HG02981 (cell line): ENCODE measurements around the gene TBC1D16.
"Not testable (repeated sequence)": the region's sequence is repeated elsewhere in the genome, so short reads cannot be mapped to it uniquely, and the experiment has no call there.

Experiments
- ATAC-seq: cut with Tn5 transposase; IDR thresholded peaks from one replicate; pipeline ENCODE4 v1.9.1; 2021; ENCODE audit warnings: mild to moderate bottlenecking, moderate library complexity; ENCODE audit not compliant: unreplicated experiment

The TBC1D16 gene

DNA sequence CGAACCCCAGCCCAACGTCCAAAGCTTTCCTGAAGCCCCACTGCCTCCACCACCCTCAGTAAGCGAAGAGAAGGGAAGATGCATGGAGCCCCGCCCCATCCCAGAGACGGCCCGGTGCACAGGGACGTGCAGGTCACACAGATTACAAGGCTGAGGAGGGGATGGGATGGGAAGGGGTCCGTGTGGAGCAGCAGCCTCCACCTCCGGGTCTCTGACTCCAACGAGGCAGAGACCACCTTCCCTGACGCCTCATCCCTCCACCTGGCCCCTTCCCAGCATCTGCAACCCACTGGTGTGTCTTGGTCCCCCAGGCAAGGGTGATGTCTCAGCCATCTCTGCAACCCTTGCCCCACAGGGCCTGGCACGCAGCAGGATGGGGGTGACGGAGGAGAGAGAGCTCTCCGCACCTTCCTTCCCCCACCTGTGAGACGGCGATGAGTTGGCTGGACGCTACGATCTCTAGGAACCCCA, 58.5 kb downstream of the TBC1D16 start:
- no peak for ATAC-seq

DNA sequence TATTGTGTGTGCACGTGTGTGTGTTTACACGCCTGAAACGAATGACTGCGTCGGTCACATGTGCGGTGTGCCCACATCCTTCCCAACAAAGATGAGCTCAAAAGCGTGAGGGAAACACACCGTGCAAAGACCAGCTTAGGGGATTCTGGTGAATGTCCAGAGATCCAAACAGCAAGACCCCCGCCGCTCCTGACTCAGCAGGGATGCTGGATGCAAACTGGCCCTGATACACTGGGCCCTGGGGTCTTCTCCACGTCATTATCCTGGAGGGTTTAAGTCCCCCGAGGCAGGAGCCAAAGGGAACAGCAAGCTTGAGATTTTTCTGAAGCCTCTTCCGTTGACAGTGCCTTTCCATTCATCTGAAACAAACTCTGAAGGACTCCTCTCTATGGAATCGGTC, 59.2 kb downstream of the TBC1D16 start:
- no peak for ATAC-seq

DNA sequence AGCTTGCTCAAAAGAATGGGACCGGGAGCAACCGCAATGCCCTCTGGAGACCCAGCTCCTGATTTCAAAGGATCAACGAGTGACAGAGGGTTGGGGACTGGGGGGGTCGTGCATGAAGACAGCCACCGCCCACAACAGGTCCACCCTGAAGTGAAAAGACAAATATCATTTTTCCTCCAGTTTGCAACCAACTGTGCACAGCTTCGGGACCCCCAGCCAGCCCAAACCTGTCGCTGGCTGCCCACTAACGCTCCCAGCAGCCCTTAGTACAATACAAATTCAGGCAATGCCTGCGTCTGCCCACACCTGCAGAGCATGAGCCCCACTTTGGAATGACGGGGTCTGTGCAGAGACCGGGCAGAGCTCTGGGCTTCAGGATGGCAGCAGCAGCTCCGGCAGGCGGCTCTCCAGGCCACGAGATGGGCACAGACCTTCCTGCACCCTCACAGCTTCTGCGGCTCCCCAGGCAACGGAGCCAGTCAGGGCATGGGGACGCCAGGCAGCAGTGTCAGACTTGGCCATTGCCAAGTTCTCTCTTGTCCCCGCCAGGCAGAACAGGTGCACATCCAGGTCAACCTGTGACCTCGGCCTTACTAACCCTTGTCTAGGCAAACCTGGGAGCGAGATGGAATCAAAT, 60.1 kb downstream of the TBC1D16 start:
- ATAC-seq: no peak

DNA sequence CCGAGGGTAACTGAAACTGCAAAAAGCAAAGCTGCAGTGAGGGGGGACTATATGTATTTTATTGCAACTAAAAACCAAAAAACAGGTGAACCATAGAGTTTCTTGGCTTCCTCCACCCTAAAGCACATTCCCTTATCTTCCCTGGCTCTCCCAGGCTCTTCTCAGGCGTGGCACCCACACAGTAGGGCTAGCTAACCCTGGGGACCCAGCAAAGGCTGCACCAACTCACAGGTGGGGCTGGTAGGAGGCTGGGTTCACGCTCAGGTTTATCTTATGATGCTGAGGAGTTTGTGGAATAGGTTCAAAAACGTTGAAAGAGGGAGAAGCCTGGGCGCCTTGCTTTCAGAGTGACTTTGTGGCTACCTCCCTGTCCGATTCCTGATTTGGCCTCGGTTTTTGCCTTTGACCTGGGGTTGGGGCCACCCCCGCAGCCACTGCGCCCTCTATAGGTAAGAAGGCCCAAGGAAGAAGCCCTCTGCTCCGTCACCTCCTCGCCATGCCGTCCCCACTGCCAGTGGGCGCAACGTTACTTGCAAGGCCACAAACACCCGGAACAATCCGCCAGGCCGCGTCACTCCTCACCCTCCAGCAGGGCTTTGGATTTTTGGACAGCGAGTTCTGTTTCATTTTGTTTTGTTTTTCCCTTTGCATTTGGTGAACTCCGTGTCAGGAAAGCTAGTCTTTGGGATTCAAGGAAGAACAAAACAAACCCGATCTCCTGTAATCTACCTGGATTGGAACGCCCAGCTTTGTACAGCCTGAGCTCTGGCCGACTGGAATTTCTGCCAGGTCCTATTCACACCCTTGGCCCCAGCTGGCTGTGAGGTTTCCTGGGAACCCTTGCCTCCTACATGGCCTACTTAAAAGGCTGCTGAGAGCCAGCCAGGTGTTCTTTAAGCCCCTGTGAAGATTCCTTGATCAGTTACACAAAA, 60.8 kb downstream of the TBC1D16 start:
- no peak for ATAC-seq

DNA sequence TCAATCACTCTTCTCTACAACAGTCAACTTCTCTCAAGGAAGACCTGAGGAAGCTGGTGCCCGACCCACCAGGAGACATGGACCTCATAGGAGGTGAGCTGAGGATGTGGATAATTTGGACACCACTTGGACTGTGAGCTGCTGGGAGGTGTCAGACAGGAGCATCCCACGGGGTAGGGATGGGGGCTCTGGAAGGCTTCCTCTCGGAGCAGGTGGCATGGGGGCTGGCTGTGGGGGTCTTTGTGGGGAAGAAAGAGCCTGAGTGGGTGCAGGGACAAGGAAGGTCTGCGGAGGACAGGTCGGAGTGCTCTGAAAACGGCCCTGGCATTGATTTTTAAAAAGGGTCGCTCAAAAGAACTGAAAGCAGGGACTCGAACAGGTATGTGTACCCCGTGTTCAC, 64.0 kb downstream of the TBC1D16 start:
- ATAC-seq: no peak

DNA sequence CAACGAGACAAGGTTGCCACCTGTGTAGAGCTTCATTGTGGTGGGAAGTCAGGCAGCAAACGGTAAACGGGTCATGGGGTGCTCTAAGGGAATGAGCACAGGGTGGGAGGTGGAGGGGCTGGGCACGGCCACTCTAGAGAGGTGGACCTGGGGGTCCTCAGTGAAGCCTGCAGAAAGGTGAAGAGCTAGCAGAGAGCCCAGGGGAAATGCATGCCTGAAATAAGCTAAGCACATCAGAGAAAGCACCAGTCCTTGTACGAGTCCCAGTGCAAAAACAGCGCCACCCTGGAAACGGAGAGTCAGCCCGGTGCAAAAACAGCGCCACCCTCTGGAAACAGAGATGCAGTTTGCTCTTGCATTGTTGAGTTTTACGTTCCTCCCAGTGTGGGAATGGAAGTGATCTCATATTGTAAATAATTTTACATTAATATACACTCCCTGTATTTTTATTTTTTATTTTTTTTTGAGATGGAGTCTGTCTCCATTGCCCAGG, 65.0 kb downstream of the TBC1D16 start:
- no peak for ATAC-seq

DNA sequence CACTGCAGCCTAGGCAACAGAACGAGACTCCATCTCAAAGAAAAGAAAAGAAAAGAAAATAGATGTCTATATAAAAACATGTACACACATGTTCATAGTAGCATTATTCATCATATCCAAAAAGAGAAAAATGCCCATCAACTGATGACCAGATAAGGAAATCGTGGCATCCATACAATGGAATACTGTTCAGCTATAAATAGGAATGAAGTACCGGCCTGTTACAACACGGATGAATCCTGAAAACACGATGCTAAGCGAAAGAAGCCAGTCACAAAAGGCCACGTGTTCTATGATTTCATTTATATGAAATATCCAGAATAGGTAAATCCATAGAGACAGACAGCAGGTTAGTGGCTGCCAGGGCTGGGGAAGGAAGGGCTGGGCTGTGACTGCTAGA, 65.8 kb downstream of the TBC1D16 start:
- ATAC-seq: no peak

DNA sequence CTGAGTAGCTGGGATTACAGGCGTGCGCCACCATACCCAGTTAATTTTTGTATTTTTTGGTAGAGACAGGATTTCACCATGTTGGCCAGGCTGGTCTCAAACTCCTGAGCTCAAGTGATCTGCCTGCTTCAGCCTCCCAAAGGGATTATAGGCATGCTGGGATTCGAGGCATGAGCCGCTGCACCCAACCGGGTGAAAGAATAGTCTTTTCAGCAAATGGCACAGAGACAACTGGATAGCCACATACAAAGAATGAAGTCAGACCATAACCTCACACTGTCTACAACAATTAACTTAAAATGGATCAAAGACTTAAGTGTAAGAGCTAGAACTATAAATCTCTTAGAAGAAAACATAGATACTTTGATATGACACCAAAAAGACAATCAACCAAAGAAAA, 67.6 kb downstream of the TBC1D16 start:
- ATAC-seq: no peak

DNA sequence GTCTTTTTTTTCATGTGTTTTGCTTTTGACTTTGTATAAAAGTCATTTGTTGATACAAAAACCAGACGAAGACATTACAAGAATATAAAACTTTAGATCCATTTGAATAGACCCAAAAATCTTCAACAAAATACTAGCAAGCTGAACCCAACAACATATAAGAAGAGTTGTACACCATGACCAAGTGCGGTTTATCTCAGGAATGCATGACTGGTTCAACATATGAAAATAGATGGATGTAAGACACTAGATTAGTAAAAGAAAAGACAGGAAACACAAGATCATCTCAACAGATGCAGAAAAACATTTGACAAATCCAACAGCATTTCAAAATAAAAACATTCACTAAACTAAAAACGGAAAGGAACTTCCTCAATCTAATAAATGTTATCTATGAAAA, 69.0 kb downstream of the TBC1D16 start:
- ATAC-seq: no peak

DNA sequence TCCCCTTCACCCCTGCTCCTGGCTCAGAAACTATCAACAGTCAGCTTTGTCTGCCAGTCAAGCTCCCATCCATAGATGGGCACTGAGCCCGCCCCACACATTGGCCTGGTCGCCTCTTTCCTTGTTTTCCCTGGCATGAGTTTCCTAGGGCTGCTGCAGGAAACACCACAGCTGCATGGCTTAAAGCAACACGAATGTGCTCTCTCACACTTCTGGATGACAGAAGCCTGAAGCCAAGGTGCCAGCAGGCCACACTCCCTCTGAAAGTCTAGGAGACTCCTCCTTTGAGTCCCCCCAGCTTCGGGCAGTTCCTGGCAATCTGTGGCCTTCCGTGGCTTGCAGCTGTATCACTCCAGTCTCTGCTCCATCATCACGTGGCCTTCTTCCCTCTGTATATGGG, 69.9 kb downstream of the TBC1D16 start:
- ATAC-seq: no peak

DNA sequence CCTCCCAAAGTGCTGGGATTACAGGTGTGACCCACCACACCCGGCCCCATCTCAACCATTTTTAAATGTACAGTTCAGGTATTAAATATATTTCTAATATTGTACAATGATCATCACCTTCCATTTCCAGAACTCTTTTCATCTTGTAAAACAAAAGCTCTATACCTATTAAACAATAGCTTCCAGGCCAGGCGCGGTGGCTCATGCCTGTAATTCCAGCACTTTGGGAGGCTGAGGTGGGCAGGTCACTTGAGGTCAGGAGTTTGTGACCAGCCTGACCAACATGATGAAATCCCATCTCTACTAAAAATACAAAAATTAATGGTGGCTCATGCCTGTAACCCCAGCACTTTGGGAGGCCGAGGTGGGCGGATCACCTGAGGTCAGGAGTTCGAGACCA, 73.2 kb downstream of the TBC1D16 start:
- ATAC-seq: not testable (repeated sequence)

DNA sequence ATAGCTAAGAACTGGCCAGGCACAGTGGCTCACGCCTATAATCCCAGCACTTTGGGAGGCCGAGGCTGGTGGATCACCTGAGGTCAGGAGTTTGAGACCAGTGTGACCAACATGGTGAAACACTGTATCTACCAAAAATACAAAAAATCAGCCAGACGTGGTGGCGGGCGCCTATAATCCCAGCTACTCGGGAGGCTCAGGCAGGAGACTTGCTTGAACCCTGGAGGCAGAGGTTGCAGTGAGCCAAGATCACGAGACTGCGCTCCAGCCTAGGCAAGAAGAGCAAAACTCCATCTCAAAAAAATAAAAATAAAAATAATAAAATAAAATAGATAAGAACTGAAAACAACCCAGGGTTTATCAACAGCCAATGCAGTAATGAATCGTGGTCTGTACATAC, 74.1 kb downstream of the TBC1D16 start:
- not testable (repeated sequence) for ATAC-seq

DNA sequence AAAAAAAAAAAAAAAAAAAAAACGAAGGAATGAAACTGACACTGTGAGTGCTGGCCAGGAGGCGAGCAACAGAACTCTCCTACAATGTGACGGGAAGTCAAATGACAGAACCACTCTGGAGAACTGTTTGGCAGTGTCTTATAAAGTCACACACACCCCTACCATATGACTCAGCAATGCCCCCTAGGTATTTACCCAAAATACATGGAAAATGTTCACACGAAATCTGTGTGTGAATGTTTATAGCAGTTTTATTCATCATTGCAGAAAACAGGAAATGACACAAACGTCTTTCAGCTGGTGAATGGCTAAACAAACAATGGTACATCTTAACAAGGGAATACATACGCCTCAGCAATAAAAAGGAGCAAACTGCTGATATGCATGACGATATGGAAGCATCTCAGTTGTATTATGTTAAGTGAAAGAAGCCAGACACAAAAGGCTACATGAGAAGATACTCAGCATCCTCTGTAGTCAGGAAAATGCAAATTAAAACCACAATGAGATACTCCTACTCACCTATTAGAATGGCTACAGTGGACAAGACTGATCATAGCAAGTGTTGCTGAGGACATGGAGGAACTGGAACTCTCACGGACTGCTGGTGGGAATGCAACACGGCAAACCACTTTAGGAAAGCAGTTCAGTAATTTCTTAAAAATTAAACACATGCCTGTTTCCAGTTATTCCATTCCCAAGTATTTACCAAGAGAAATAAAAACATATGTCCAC, 74.7 kb downstream of the TBC1D16 start:
- ATAC-seq: no peak

DNA sequence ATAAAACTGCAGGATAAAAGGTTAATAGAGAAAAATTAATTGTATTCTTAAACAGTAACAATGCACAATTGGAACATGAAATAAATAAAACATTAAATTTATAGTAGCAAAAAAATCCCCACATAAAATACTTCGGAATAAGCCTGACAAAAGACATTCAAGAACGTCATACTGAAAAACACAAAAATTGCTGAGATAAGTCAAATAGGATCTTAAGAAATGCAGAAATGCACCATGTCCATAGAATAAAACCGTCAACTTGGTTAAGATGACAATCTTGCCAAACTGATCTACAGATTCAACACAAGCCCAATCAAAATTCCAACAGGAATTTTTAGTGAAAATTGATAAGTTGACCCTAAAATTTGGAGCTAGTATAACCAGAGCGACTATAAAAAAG, 76.6 kb downstream of the TBC1D16 start:
- no peak for ATAC-seq

DNA sequence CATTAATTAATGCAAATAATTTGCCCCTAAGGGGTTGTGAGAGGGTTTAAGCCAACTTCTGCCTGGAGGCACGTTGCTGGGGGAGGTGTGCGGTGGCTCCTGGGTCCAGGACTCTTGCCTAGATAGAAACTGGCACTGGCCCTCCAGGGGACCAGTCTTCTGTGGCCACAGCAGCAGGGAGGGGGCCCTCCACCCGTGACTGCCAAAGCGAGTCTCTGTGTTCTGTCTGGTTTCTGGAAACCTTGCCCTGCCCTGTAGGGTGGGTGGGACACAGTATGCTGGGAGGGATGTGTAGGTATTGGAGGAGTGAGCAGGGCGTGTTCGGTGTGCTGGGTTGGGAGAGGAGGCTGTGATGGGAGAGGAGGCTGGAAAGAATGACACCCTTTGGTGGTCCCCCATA, 78.8 kb downstream of the TBC1D16 start:
- no peak for ATAC-seq

DNA sequence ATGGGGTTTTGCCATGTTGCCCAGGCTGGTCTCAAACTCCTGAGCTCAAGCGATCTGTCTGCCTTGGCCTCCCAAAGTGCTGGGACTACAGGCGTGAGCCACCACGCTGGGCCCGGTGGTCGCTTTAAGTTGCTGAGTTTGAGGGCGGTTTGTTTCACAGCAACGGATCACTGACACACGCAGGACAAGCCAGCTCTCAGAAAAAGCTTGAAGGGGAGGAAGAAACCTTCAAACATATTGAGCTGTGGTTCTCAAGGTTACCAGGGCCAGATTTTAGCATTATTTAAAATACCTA, 79.3 kb downstream of the TBC1D16 start:
- not testable (repeated sequence) for ATAC-seq

DNA sequence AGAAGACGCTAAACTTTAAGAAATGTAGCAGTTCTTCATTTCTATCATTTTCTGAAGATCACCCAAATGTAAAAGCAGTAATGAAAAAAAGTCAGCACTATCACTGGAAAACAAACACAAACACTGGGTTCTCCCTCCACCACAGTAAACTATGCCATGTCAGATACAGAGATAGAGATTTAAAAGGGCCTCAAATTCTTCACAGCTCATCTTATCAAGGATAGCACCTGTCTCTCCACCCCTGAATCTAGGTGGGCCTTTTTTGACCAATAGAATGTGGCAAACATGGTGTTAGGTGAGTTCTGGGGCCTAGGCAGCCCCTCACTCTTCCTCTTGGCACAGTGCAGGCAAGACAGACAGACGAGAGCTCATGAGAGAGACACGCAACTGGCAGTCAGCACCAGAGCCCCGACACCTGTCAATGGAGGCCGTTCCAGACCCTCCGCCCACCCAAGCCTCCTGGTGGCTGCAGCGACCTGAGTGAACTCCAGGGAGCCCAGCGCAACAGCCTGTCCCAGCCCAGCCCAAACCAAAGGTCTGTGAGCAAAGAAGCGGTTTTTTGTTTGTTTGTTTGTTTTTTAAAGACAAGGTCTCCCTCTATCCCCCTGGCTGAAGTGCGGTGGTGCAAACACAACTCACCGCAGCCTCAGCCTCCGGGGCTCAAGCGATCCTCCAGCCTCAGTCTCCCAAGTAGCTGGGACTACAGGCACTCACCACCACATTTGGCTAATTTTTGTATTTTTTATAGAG, 79.8 kb downstream of the TBC1D16 start:
- ATAC-seq: no peak

DNA sequence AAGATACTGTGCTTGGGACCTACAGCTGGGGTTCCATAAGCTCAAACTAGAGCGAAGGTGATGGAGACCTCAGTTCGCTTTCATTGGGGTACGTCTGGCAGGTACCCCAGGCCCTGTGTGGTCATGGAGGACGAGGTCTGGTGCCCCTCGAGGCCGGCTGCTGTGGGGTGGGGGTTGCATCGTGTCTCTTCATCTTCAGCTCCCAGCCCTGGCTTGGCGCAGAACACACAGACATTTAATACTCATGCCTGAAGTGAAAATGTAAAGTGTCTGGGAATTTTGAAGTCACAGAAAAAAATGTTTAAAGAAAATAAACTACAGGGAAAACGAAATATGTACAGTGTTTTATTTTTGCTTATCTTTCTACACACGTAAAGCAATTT, 80.5 kb downstream of the TBC1D16 start:
- no peak for ATAC-seq

DNA sequence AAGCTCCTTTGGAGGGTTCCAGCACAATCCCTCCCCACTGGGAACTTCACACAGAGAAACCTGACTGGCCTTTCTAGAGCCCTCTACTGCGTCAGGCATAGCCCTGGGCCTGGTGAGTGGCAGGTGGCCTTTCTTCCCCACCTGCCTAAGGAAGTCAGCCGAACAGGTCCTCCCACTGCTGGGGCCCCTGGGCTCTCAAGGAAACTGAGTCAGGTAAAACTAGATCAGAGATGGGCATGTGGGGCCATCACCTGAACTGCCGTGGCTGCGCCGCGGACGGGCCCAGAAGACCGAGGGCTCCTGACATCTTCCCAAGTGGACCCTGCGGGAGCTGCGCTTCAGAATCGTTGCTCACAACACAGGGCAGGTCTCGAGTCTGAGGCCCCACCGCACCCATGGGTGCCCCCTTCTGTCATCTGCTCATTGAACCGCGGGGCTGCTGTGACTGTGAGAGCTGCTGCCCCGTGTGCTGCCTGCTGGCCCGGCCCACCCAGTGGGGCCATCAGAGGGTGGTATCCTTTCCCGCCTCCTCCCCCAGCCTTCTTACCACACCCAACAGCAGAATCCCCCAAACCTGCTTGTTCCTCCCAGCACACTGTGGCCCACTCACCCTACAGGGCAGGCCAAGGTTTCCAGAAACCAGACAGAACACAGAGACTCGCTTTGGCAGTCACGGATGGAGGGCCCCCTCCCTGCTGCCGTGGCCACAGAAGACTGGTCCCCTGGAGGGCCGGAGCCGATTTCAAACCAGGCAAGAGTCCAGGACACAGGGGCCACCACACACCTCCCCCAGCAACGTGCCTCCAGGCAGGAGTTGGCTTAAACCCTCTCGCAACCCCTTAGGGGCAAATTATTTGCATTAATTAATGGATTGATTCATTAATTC, 81.1 kb downstream of the TBC1D16 start:
- no peak for ATAC-seq

DNA sequence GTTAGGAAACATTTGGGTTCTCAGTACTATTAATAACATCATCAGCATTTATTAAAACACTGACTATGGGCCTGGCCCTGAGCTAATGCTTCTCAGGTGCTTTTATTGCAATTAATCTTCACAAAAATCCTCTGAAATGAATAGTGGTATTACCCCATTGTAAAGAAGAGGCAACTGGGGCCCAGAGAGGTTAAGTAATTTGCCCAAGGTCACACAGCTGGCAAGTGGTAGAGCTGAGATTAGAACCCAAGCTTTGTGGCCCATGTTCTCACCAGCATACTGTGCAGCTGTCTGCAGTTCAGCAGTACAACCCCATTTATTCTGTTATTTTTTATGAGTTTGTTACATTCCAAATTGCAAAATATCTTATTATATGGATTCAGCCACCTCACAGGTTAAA, 82.3 kb downstream of the TBC1D16 start:
- no peak for ATAC-seq
